Measurements from ENCODE around the gene DNAH10.
A peak's percentile ranks its signal among the peaks of the same experiment; 100 is the strongest.

The DNAH10 gene

GRCh38 chr12:123757561-123757960, 4.5 kb upstream of the DNAH10 start:
- no peaks in the 10 kb centered on the region for H3K9me3 Mint-ChIP-seq
- H3K4me1 Mint-ChIP-seq: no peaks in the 10 kb centered on the region
- no peak overlapping the region for H3K27ac Mint-ChIP-seq
- peaks cover 13% of the 10 kb centered on the region for H3K27me3 Mint-ChIP-seq (ENCODE audit: low read depth)
- peaks cover 36% of the 10 kb centered on the region for H3K36me3 Mint-ChIP-seq (ENCODE audit: low read depth)
- TF ChIP-seq, protein P1, sequence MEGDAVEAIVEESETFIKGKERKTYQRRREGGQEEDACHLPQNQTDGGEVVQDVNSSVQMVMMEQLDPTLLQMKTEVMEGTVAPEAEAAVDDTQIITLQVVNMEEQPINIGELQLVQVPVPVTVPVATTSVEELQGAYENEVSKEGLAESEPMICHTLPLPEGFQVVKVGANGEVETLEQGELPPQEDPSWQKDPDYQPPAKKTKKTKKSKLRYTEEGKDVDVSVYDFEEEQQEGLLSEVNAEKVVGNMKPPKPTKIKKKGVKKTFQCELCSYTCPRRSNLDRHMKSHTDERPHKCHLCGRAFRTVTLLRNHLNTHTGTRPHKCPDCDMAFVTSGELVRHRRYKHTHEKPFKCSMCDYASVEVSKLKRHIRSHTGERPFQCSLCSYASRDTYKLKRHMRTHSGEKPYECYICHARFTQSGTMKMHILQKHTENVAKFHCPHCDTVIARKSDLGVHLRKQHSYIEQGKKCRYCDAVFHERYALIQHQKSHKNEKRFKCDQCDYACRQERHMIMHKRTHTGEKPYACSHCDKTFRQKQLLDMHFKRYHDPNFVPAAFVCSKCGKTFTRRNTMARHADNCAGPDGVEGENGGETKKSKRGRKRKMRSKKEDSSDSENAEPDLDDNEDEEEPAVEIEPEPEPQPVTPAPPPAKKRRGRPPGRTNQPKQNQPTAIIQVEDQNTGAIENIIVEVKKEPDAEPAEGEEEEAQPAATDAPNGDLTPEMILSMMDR (IDR thresholded peaks at IDR 0.05; ENCODE audit: unreplicated experiment in 3 of 3): no peak
- no peak overlapping the region for H3K4me3 Mint-ChIP-seq

- Mint-ChIP-seq H3K4me1 (no peaks in the 10 kb centered on the region), H3K9me3 (no peaks in the 10 kb centered on the region), H3K4me3 (peak overlapping the region; percentile 28 to 64 (median 28)), H3K27me3 (ENCODE audit: low read depth) (peaks cover 30% of the 10 kb centered on the region), H3K36me3 (ENCODE audit: low read depth) (peaks cover 19% of the 10 kb centered on the region), H3K27ac (no peak overlapping the region)
- TF ChIP-seq, protein P1 (IDR thresholded peaks at IDR 0.05; ENCODE audit: unreplicated experiment in 3 of 3): no peak
Measured at GRCh38 chr12:123760267-123760938, 1.7 kb upstream of the DNAH10 start.

GRCh38 chr12:123762715-123763052, 583 bp downstream of the DNAH10 start:
- Mint-ChIP-seq H3K4me3 (peak overlapping the region; percentile 63 to 81 (median 75)), H3K9me3 (no peaks in the 10 kb centered on the region), H3K27ac (no peak overlapping the region), H3K27me3 (ENCODE audit: low read depth) (peaks cover 30% of the 10 kb centered on the region), H3K4me1 (no peaks in the 10 kb centered on the region), H3K36me3 (ENCODE audit: low read depth) (peaks cover 10% of the 10 kb centered on the region)
- TF ChIP-seq, protein P1 (IDR thresholded peaks at IDR 0.05; ENCODE audit: unreplicated experiment in 3 of 3): no peak

DNA sequence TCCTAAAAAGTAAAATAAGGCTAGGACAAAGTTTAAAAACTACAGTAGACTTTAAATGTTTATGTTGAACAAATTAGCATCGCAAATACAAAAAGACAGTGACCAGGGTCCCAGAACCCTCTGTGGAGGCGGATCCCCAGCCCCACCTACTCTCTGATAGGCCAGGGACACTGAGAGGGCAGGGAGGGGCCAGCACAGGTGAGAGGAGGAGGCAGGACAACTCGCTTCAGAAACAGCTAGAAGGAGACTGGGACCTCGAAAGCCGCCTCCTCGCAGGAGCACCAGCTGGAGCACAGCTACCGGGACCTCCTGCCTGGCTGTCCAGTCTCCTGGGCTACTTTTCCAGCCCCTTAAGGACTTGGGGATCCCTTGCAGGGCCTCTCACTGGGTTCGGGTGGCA, 992 bp downstream of the DNAH10 start:
- Mint-ChIP-seq H3K4me1 (no peaks in the 10 kb centered on the region), H3K4me3 (peak overlapping the region in 2 of 3 experiments; percentile 75 to 81), H3K27me3 (ENCODE audit: low read depth) (peaks cover 30% of the 10 kb centered on the region), H3K9me3 (no peaks in the 10 kb centered on the region), H3K36me3 (ENCODE audit: low read depth) (peaks cover 6% of the 10 kb centered on the region), H3K27ac (no peak overlapping the region)
- TF ChIP-seq, protein P1 (IDR thresholded peaks at IDR 0.05; ENCODE audit: unreplicated experiment in 3 of 3): no peak

DNA sequence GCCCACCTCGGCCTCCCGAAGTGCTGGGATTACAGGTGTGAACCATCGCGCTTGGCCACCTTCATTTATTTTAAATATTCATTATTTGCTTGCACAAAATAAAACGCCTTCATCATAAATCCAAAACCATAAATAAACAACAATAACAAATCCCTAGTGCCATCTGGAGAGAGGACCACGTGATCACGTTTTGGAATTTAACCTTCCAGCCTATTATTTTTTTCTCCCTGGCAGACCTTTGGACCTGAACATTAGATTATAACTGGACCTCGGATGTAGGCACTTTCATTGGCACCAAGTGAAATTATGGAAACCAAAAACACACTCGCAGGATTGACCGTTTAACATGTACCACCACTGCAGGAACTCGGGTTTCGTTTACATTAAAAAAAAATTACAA, 2.0 kb downstream of the DNAH10 start:
- Mint-ChIP-seq H3K27me3 (ENCODE audit: low read depth) (peaks cover 33% of the 10 kb centered on the region), H3K9me3 (no peaks in the 10 kb centered on the region), H3K4me3 (peak overlapping the region in 2 of 3 experiments; percentile 6 to 16), H3K36me3 (ENCODE audit: low read depth) (peaks cover 4% of the 10 kb centered on the region), H3K27ac (no peak overlapping the region), H3K4me1 (no peaks in the 10 kb centered on the region)
- TF ChIP-seq, protein P1 (IDR thresholded peaks at IDR 0.05; ENCODE audit: unreplicated experiment in 3 of 3): no peak

- H3K9me3 Mint-ChIP-seq: no peaks in the 10 kb centered on the region
- H3K4me3 Mint-ChIP-seq: no peak overlapping the region
- H3K27ac Mint-ChIP-seq: no peak overlapping the region
- no peaks in the 10 kb centered on the region for H3K36me3 Mint-ChIP-seq (ENCODE audit: low read depth)
- no peaks in the 10 kb centered on the region for H3K4me1 Mint-ChIP-seq
- peaks cover 30% of the 10 kb centered on the region for H3K27me3 Mint-ChIP-seq (ENCODE audit: low read depth)
- TF ChIP-seq, protein P1 (IDR thresholded peaks at IDR 0.05; ENCODE audit: unreplicated experiment in 3 of 3): no peak
Measured at GRCh38 chr12:123765504-123766035, 3.5 kb downstream of the DNAH10 start.

Measured in nephron (organoid).